Neuronal stem cell (in vitro differentiated cells): Measurements from ENCODE around the gene NUDT4.
"Not testable (repeated sequence)": the region's sequence is repeated elsewhere in the genome, so short reads cannot be mapped to it uniquely, and the experiment has no call there.

Experiments used
- DNase-seq: peaks from one replicate; pipeline ENCODE4 v3.0.0-alpha.2; 2013; ENCODE audit warnings: low spot score
- H2AFZ ChIP-seq: one replicate; pipeline ENCODE4 v1.6.1; 2013; ENCODE audit warnings: mild to moderate bottlenecking, low read length, inconsistent platforms
- H2AK5ac ChIP-seq: 2 replicates; pipeline ENCODE4 v1.6.1; 2013; ENCODE audit warnings: low read depth, mild to moderate bottlenecking, inconsistent platforms, low read length, moderate library complexity, mixed read lengths
- H2BK120ac ChIP-seq: 2 replicates; pipeline ENCODE4 v1.6.1; 2013; ENCODE audit warnings: low read depth, mild to moderate bottlenecking, inconsistent platforms, low read length, moderate library complexity, mixed read lengths
- H2BK12ac ChIP-seq: one replicate; pipeline ENCODE4 v1.6.1; 2013; ENCODE audit warnings: low read length, inconsistent platforms
- H2BK15ac ChIP-seq: 2 replicates; pipeline ENCODE4 v1.6.1; 2013; ENCODE audit warnings: mild to moderate bottlenecking, low read length, inconsistent platforms, mixed read lengths
- H2BK5ac ChIP-seq: one replicate; pipeline ENCODE4 v1.6.1; 2013; ENCODE audit warnings: inconsistent platforms, mild to moderate bottlenecking, low read length, moderate library complexity
- H3K14ac ChIP-seq: one replicate; pipeline ENCODE4 v1.6.1; 2013; ENCODE audit warnings: low read length, inconsistent platforms
- H3K18ac ChIP-seq: 2 replicates; pipeline ENCODE4 v1.6.1; 2013; ENCODE audit warnings: low read length, inconsistent platforms
- H3K23ac ChIP-seq: 2 replicates; pipeline ENCODE4 v1.6.1; 2013; ENCODE audit warnings: low read depth, mild to moderate bottlenecking, mixed read lengths, low read length, inconsistent platforms; ENCODE audit not compliant: poor library complexity
- H3K27ac ChIP-seq: replicated peaks from 3 replicates; pipeline ENCODE4 v1.5.1; 2013; ENCODE audit warnings: low read length, inconsistent platforms
- H3K27me3 ChIP-seq, 3 experiments: 2 replicates each; pipeline ENCODE4 v1.6.1; 2013; ENCODE audit warnings: low read length in 3 of 3, mild to moderate bottlenecking in 2 of 3, inconsistent platforms in 1 of 3, low read depth in 1 of 3, mixed read lengths in 1 of 3, moderate library complexity in 1 of 3; ENCODE audit not compliant: control insufficient read depth in 3 of 3, insufficient read depth in 3 of 3
- H3K36me3 ChIP-seq, 2 donors: replicated peaks in 1 of 2; 2 replicates each; pipeline ENCODE4 v1.6.1; 2013; ENCODE audit warnings: low read length in 2 of 2; ENCODE audit not compliant: control insufficient read depth in 2 of 2, insufficient read depth in 2 of 2
- H3K4ac ChIP-seq: 2 replicates; pipeline ENCODE4 v1.6.1; 2013; ENCODE audit warnings: inconsistent platforms, mild to moderate bottlenecking, low read length, moderate library complexity
- H3K4me1 ChIP-seq, 2 donors: 1 replicate in 1 of 2; 2 replicates in 1 of 2; pipeline ENCODE4 v1.6.1; 2013; ENCODE audit warnings: low read length in 2 of 2, low read depth in 1 of 2; ENCODE audit not compliant: control insufficient read depth in 2 of 2, insufficient read depth in 1 of 2
- H3K4me2 ChIP-seq: one replicate; pipeline ENCODE4 v1.6.1; 2013; ENCODE audit warnings: mild to moderate bottlenecking, low read length, inconsistent platforms; ENCODE audit not compliant: insufficient read depth, poor library complexity, severe bottlenecking
- H3K4me3 ChIP-seq, 2 donors: 2 replicates each; pipeline ENCODE4 v1.5.1; 2013; ENCODE audit warnings: low read length in 2 of 2, mild to moderate bottlenecking in 2 of 2, inconsistent platforms in 1 of 2, moderate library complexity in 1 of 2
- H3K79me1 ChIP-seq: one replicate; pipeline ENCODE4 v1.6.1; 2013; ENCODE audit warnings: low read depth, mild to moderate bottlenecking, inconsistent platforms, low read length, moderate library complexity
- H3K9ac ChIP-seq: one replicate; pipeline ENCODE4 v1.6.1; 2013; ENCODE audit warnings: mild to moderate bottlenecking, low read depth, low read length, inconsistent platforms; ENCODE audit not compliant: poor library complexity
- H3K9me3 ChIP-seq, 2 donors: replicated peaks in 1 of 2; 2 replicates each; pipeline versions ENCODE3 to v1.6.1; 2013; ENCODE audit warnings: low read length in 2 of 2, mild to moderate bottlenecking in 2 of 2, inconsistent platforms in 1 of 2, low read depth in 1 of 2, mixed read lengths in 1 of 2, moderate library complexity in 1 of 2; ENCODE audit not compliant: control insufficient read depth in 2 of 2, insufficient read depth in 1 of 2
- H4K8ac ChIP-seq: one replicate; pipeline ENCODE4 v1.6.1; 2013; ENCODE audit warnings: low read depth, mild to moderate bottlenecking, inconsistent platforms, low read length, moderate library complexity
- H4K91ac ChIP-seq: one replicate; pipeline ENCODE4 v1.6.1; 2013; ENCODE audit warnings: low read length, low read depth, mild to moderate bottlenecking, inconsistent platforms; ENCODE audit not compliant: poor library complexity
- WGBS, 2 donors: extraction: QIAGEN DNeasy Blood & Tissue Kit; methylation state at CpG; one replicate each; pipeline ENCODE4 v1.1.7; 2013; ENCODE audit warnings: missing lambda C conversion rate in 2 of 2, mixed read lengths in 1 of 2; ENCODE audit not compliant: insufficient read length in 2 of 2, insufficient replicate concordance in 1 of 2; ENCODE audit errors: extremely low coverage in 2 of 2; 5-methylcytosine and 5-hydroxymethylcytosine counted together

NUDT4 gene

DNA sequence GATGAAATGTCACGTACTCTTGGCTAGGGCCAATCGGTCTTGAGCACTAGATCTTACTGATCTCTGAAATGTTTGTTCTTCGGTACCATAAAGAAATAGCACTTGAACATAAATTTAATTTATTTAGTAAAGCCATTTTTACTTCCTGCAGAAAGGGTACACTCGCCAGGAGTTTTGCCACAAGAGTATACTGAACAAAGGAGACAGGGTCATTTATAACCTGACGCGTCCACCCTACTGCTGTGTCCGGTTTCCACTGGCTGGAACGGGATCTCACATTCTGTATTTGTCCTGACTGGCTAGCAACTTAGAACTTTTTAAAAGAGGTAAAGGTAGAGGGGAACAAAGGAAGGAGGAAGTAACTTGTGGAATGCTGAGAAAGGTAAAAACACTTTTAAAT, 34.7 kb downstream of the NUDT4 start:
- not testable (repeated sequence) for H3K9ac ChIP-seq, H3K27ac ChIP-seq, H2BK15ac ChIP-seq, H4K91ac ChIP-seq, H3K9me3 ChIP-seq, H3K4me3 ChIP-seq, H3K18ac ChIP-seq, DNase-seq, H3K4me1 ChIP-seq, H3K4ac ChIP-seq, H2BK5ac ChIP-seq, H2AK5ac ChIP-seq, H3K27me3 ChIP-seq, H3K79me1 ChIP-seq, H3K14ac ChIP-seq, H2BK120ac ChIP-seq, H3K23ac ChIP-seq, H3K4me2 ChIP-seq, H2BK12ac ChIP-seq, H4K8ac ChIP-seq, H2AFZ ChIP-seq
- H3K36me3 ChIP-seq: peaks cover 0 to 51% of the 10 kb centered on the region in 2 donors
- WGBS, 2 donors: no CpG with 5 or more reads among the region's 8 CpGs

DNA sequence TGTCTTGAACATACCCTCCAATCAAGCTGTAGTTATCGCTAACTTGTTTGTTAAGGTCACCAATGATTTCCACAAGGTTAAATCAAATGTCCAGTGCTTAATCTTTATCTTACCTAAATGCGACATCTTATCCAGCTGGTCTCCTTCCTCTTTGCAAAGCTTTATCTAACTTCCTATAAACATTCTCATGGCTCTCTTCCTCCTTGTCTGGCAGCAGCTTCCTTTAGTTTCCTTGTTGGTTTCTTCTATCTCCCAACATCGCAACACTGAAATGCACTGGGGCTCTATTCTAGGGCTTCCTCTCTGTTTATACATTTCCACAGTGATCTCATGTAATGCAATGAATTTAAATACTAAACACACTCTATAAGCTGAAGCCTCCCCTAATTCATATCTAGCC, 35.3 kb downstream of the NUDT4 start:
- WGBS, 2 donors: no CpG with 5 or more reads among the region's 3 CpGs
- no peak for DNase-seq

GRCh38 chr12:93415723-93416464, 38.2 kb downstream of the NUDT4 start:
- H3K36me3 ChIP-seq: peaks cover 0 to 16% of the 10 kb centered on the region in 2 donors
- no CpG with 5 or more reads among the region's 3 CpGs for WGBS, 2 donors
- H2BK5ac ChIP-seq: no peak overlapping the region
- no peak overlapping the region for H3K4me3 ChIP-seq
- no peak overlapping the region for H2BK120ac ChIP-seq
- H3K4me2 ChIP-seq: no peak overlapping the region
- H3K9me3 ChIP-seq: peaks cover 0 to 2% of the 10 kb centered on the region in 2 donors
- H3K14ac ChIP-seq: no peak overlapping the region
- H2AFZ ChIP-seq: no peak overlapping the region
- peaks cover 0 to 2% of the 10 kb centered on the region in 2 donors for H3K4me1 ChIP-seq
- H2AK5ac ChIP-seq: no peak overlapping the region
- H3K79me1 ChIP-seq: peaks cover 4% of the 10 kb centered on the region
- no peak overlapping the region for H4K8ac ChIP-seq
- H3K9ac ChIP-seq: no peak overlapping the region
- H3K18ac ChIP-seq: no peak overlapping the region
- no peaks in the 10 kb centered on the region for H3K27me3 ChIP-seq
- no peak for DNase-seq
- H3K27ac ChIP-seq: no peak overlapping the region
- H4K91ac ChIP-seq: no peak overlapping the region
- no peak overlapping the region for H3K23ac ChIP-seq
- no peak overlapping the region for H2BK12ac ChIP-seq
- H3K4ac ChIP-seq: no peak overlapping the region
- no peak overlapping the region for H2BK15ac ChIP-seq

More for the DNA sequence above, 35.3 kb downstream of the NUDT4 start:
- no peak overlapping the region for H2AK5ac ChIP-seq
- no peak overlapping the region for H3K27ac ChIP-seq
- no peaks in the 10 kb centered on the region for H3K27me3 ChIP-seq
- no peak overlapping the region for H3K4me2 ChIP-seq
- H2BK12ac ChIP-seq: no peak overlapping the region
- H3K36me3 ChIP-seq: peaks cover 0 to 44% of the 10 kb centered on the region in 2 donors
- H3K4ac ChIP-seq: no peak overlapping the region
- no peak overlapping the region for H2AFZ ChIP-seq
- no peak overlapping the region for H2BK5ac ChIP-seq
- no peak overlapping the region for H3K9ac ChIP-seq
- peaks cover 4% of the 10 kb centered on the region for H3K79me1 ChIP-seq
- no peak overlapping the region for H2BK15ac ChIP-seq
- H3K14ac ChIP-seq: no peak overlapping the region
- peaks cover 0 to 2% of the 10 kb centered on the region in 2 donors for H3K9me3 ChIP-seq
- peaks cover 0 to 2% of the 10 kb centered on the region in 2 donors for H3K4me1 ChIP-seq
- H4K8ac ChIP-seq: no peak overlapping the region
- H3K4me3 ChIP-seq: no peak overlapping the region
- H3K23ac ChIP-seq: no peak overlapping the region
- no peak overlapping the region for H3K18ac ChIP-seq
- no peak overlapping the region for H4K91ac ChIP-seq
- H2BK120ac ChIP-seq: no peak overlapping the region

DNA sequence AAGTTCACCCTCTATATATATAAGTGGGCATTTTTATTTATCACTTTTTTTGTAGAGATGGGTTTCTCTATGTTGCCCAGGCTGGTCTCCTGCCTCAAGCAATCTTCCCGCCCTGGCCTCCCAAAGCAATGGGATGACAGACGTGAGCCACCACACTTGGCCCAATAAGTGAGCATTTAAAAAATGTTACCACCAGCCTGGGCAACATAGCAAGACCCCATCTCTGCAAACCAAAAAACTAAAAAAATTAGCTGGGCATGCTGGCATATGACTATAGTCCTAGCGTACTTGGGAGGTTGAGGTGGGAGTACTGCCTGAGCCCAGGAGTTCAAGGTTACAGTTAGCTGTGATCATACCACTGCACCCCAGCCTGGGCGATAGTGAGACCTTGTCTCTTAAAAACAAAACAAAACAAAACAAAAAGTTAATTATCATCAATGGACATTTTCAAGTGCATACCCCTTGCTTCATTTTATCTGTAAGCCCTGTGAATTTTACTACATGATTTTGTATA, 40.3 kb downstream of the NUDT4 start:
- Histone ChIP-seq H4K8ac (no peak overlapping the region), H2BK5ac (no peak overlapping the region), H2AFZ (no peak overlapping the region), H3K27ac (no peak overlapping the region), H3K9ac (no peak overlapping the region), H3K4me1 (peaks cover under 1 to 2% of the 10 kb centered on the region in 2 donors), H3K79me1 (peaks cover 4% of the 10 kb centered on the region), H3K36me3 (peaks cover 0 to 8% of the 10 kb centered on the region in 2 donors), H3K4me3 (no peak overlapping the region), H2BK12ac (no peak overlapping the region), H2AK5ac (no peak overlapping the region), H3K23ac (no peak overlapping the region), H3K9me3 (no peaks in the 10 kb centered on the region), H2BK15ac (no peak overlapping the region), H3K27me3 (no peaks in the 10 kb centered on the region), H3K4me2 (no peak overlapping the region), H3K14ac (no peak overlapping the region), H4K91ac (no peak overlapping the region), H3K4ac (no peak overlapping the region), H3K18ac (no peak overlapping the region), H2BK120ac (no peak overlapping the region)
- no peak for DNase-seq
- no CpG with 5 or more reads among the region's 4 CpGs for WGBS, 2 donors
